HG02759 (cell line): Measurements from ENCODE around the gene SERPINB4.
"Not testable (repeated sequence)": the region's sequence is repeated elsewhere in the genome, so short reads cannot be mapped to it uniquely, and the experiment has no call there.

Source experiments
- ATAC-seq: cut with Tn5 transposase; IDR thresholded peaks from one replicate; pipeline ENCODE4 v1.9.1; 2021; ENCODE audit warnings: mild to moderate bottlenecking, moderate library complexity; ENCODE audit not compliant: unreplicated experiment

SERPINB4 gene

DNA sequence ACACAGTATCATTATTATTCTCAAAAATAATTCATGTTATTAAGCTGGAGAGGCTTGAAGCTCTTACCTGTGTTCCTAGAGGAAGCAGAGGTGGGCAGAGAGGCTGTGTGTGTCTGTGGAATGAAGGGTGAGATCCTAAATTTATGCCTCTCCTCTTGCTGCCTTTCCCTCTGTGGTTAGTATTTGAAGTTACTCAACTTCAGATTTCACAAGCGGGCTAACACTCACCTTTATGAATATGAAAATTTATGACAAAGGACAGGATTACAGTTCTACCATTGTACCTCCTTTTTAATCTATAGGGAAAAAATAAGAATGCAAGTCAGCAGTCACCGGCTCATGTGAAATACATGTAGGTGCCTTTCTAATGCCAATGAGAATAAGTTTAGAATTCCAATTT is at the start of gene SERPINB4:
Gene SERPINB4, minus strand, starts transcription at position 115 of the 400 bp plus-strand sequence. CDS start 679 bp downstream, outside the sequence.
- ATAC-seq = not testable (repeated sequence)

DNA sequence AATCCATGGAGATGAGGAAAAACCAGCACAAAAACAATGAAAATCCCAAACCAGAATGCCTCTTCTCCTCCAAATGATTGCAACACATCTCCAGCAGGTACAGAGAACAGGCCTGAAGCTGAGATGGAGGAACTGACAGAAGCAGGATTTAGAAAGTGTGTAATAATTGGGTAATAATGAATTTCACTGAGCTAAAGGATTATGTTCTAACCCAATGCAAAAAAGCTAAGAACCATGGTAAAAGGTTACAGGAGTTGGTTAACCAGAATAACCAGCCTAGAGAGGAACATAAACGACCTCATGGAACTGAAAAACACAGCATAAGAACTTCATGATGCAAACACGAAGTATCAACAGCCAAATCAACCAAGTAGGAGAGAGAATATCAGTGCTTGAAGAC is 45.0 kb upstream of the SERPINB4 start:
- ATAC-seq = no peak

DNA sequence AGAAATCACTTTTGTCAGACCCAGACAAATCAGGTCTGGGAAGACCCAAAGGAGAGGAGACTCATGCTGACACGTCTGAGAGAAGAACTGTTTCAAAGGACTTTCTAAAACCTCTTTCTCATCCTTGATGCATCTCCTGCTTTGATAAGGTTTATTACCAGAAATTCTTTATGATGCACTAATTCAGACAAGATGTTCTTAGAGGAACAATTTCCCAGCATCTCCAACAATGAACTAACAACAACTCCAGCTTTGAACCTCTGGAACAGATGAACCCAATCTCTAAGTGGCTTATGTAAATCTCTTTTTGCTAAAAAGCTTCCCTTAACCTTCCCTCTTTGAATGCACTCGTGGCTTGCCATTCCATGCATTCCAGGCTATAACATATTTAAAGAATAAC is 42.8 kb upstream of the SERPINB4 start:
- no peak for ATAC-seq

DNA sequence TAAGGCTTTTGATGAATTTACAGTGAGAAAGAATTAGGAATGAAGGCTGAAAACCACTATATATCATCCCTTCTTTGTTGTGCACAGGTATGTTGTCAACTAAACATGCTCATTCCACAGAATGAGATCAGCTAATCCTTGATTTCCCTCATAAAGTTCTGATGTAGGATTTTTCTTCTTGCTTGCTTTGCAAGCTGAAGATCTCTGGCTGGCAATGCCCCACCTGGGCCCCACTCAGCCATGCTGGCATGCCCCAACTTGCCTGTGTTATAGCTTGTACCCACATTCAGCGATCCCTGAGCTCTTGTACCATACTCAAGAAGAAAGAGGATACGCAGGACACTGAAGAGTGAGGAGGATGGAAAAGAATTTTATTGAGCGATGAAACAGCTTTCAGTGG is 40.7 kb upstream of the SERPINB4 start:
- no peak for ATAC-seq

DNA sequence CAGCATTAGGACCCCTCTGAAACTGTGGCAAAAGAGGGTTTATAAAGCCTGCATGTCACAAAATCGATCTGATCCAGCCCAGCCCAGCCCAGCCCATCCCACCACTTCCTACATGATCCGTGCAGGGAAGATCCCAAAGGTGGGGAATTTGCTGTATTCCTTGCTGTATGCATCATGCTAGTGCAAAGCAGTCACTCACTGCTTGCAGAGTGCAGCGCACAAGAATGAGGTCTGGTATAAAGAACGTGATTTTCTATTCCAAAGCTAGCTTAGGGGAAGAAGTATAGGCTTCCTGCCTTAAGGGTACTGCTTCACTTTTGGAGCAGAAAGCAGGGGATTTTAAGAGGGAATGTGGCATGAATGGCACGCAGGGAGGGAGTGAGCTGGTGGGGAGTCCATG is 39.8 kb upstream of the SERPINB4 start:
- ATAC-seq = no peak

DNA sequence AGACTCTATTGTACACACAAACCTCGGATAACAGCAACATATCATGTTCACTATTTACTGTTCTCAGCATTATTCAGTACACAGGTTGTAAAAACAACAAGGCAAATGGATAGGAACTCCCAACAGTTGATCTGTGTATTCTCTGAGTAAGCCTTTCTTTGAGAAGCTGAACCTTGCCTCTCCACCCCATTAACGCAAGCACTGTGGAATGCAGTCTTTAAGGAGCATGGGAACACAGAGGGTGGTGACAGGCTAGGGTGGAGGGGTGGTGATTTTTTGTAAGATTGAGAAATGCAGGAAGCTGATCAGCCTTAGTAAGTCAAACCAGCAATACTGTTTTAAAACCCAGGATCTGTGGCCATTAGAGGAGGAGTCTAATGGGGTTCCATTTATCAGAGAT is 39.1 kb upstream of the SERPINB4 start:
- no peak for ATAC-seq

DNA sequence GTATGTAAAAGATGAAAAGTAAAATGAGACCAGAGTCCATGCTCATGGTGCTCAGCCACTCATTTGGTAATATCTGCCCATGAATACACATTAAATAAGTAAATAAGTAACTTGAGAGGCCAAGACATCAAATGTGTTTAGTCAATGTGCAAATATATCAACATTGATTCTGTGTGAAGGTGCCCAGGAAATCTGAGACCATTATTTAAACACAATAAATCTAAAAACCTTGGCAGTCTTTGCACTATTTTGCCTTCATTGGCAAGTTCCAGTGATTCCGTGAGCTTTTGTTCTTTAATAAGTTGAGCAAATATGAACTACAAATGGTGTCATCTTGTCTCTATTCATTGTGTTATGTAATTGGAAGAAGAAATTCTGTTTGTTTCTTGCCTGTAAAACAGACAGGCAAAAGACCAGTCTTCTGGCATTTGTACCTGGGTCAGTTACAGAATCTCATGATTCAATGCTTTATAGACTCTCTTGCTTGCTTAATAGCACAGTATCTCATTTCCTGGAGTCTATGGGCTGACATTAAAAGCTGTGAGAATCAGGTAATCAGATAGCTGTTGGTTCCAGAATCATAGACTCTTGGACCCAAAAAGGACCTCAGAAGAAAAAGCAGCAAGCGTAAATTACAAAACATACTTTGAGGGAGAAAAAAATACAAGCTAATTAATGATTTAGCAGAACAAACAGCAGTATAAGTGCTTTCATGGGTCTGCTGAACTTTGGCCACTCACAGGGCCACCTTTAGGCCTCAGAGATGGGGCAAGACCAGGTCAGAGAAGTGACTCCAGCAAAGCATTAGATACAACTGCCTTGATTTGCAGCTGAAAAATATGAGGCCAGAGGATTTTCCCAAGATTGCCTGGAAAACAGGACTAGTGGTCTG is 37.6 kb upstream of the SERPINB4 start:
- no peak for ATAC-seq

DNA sequence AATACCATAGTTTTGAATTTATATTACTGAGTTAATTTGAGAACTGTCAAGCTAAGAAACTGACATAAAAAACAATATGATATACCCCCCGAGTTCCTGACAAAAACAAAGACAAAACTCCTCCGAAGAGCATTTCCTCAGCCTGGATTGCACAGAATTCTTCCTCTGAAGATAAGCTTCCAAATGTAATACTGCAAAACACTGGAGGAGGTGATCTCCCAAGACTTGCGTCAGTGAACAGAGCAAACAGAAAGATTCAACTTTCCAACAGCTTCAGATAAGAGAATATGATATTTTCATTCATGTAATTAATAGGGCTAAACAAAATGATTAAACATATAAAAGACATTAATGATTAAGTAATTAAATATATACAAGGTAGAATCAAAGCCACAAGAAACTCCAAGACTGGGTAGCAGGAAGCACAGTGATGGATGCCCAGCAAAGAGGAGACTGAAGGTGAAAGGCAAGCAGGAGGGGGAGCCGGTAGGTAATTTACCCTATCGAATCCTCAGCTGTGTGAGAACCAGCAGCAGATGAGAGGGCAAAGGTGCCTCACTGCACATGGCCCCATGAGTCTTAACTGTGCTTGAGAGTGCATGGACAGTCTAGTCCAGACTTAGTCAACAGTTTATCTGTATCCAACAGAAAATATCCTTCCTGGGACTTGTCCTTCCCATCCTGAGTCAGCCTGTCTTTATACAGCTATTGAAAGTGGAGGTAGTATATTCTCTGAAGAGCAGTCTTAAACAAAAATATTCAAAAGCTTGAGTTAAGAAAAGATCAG is 36.0 kb upstream of the SERPINB4 start:
- no peak for ATAC-seq

DNA sequence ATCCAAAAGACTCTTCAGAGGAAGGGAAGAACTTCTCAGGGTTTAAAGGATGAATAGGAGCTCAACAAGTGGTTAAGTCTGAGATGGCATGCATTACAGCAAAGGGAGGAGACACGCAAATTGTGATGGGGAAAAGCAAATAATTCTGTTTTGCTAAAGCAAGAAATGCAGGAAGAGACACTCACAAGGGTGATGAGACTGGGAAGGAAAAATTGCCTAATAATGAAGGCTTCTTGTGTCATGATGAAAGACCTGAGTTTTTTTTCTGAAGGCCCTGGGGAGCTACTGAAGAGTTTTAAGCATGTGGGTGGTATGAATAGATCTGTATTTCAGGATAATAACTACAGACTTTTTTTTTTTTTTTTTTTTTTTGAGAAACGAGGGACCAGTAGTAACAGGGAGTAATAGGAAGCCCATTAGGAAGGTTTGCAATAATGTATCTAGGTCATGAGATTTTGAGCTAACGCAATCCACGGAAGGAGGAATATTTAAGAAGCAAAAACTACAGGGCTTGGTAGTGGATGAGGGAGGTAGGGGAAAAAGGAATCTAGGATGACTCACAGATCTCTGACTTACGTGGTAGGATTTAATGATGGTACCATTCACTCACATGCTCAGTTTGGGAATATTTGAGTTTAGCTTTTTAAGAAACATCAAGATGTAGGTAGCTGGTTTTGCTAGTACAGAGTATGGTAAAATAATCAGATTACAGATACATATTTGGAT is 33.6 kb upstream of the SERPINB4 start:
- no peak for ATAC-seq

DNA sequence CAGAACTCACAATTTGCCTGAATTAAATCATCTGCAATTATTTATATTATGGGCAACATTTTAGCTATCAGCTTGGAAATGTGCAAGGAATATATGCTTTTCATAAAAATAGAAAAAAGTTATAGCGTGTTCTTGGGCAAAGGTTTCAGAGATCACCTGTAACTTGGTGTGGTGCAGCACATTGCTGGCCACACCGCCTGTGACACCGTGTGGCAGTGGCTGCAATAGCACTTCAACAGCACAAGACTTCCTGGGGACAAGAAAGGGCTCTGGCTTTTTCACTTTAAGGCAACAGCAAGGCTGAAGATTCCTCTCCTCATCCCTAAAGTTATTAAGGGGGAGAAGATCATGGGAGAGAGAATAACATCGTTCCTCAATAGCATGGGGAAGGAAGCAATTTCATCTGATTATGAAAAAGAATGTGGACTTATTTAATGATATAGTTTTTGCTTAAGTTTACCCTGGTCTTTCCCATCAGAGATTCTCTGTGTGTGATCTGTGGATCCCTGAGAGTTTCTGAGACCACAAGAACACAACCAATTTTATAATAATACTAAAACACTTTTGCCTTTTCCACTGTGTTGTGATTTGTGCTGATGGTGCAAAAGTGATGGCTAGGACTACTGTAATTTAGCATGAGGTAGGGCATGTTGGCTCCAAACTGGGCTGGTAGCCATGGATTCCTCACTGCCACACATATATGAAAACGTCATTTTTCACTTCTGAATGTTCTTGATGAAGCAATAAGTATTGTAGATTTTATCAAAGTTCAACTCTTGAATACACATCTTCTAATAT is 32.7 kb upstream of the SERPINB4 start:
- peak; percentile 89 for ATAC-seq

DNA sequence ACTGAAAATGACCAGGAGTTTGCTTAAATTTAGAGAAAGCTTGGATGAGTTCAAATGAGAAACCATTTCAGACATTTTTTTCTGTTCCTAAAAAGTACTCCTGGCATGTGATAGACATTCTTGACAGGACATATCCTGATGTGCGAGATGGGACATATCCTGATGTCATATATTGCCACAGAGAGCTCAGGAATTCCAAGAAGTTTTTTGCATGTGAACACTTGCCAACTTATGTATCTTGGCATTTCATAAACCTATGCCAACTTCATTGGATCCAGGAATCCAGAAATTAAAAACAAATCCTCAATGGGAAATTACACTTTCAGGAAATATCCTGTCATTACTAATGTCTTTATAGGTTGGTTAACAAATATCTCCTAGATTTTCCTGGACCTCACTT is 20.5 kb upstream of the SERPINB4 start:
- no peak for ATAC-seq

DNA sequence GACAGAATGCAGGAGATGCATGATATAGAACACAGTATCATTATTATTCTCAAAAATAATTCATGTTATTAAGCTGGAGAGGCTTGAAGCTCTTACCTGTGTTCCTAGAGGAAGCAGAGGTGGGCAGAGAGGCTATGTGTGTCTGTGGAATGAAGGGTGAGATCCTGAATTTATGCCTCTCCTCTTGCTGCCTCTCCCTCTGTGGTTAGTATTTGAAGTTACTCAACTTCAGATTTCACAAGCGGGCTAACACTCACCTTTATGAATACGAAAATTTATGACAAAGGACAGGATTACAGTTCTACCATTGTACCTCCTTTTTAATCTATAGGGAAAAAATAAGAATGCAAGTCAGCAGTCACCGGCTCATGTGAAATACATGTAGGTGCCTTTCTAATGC is 17.7 kb upstream of the SERPINB4 start, which contains the start of gene SERPINB3:
Gene SERPINB3, minus strand, starts transcription at position 144 of the 400 bp plus-strand sequence. CDS start 677 bp downstream, outside the sequence.
- not testable (repeated sequence) for ATAC-seq

DNA sequence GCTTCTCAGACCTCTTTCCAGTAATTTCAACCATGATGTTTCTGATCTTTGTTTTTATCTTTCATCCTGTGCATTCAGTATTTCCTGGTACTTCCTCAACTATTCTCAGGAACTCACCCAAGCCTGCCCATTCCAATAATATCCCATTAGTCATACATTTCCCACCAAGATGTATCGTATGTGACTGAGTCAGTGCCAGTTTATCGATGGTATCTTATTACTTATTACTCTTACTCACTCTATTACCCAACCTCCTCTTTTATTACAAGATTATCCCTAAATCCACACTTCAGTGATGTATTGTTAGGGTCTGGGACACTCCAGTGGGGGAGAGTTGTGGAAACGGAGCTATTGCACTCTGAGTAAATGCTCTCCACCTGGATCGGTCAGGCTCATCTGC is 14.9 kb upstream of the SERPINB4 start:
- ATAC-seq = not testable (repeated sequence)

DNA sequence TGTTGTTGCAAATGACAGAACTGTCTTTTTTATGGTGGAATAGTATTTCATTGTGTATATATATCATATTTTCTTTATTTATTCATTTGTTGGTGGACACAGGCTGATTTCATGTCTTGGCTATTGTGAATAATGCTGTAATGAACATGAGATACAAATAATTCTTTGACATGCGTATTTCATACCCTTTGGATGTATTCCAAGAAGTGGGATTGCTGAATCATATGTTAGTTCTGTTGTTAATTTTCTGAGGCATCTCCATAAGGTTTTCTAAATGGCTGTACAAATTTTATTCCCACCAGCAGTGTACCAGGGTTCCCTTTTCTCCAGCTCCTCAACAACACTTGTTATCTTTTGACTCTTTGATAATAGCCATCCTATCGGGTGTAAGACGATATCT is 6.2 kb upstream of the SERPINB4 start:
- not testable (repeated sequence) for ATAC-seq

DNA sequence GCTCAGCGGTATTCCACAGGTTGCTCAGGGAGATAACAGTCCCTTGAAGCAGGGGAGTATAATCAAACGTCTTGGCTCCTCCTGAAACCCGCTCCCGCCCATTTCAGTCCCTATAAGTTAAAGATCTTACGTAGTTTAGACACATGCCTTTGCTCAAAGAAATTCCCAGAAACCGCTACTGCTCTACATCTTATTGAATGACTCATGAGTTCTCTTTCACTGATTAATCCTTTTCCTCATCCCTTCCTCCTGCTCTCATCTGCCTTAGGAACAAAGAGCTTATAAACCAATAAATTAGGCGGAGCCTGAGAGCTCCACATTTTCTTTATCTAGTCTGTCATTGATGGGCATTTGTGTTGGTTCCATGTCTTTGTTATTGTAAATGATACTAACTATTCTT is 4.2 kb upstream of the SERPINB4 start:
- no peak for ATAC-seq

DNA sequence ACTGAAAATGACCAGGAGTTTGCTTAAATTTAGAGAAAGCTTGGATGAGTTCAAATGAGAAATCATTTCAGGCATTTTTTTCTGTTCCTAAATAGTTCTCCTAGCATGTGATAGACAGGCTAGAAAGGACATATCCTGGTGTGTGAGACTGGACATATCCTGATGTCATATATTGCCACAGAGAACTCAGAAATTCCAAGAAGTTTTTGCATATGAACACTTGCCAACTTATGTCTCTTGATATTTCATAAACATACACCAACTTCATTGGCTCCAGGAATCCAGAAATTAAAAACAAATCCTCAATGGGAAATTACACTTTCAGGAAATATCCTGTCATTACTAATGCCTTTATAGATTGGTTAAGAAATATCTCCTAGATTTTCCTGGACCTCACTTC is 2.9 kb upstream of the SERPINB4 start:
- no peak for ATAC-seq

DNA sequence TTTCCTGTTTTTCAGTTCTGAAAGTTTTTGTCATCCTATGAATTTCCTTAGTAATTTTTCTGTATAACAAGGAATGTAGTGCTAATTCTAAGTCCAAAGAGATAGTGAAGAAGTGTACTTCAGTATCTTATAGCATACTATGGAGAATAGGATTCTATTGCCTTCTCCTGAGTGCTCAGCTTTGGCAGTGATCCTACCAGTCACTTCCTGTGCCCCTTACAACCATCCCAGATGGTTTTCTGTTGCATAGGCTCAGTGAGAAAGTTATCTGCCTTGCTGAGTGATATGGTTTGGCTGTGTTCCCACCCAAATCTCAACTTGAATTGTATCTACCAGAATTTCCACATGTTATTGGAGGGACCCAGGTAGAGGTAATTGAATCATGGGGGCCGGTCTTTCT is 638 bp upstream of the SERPINB4 start:
- not testable (repeated sequence) for ATAC-seq

DNA sequence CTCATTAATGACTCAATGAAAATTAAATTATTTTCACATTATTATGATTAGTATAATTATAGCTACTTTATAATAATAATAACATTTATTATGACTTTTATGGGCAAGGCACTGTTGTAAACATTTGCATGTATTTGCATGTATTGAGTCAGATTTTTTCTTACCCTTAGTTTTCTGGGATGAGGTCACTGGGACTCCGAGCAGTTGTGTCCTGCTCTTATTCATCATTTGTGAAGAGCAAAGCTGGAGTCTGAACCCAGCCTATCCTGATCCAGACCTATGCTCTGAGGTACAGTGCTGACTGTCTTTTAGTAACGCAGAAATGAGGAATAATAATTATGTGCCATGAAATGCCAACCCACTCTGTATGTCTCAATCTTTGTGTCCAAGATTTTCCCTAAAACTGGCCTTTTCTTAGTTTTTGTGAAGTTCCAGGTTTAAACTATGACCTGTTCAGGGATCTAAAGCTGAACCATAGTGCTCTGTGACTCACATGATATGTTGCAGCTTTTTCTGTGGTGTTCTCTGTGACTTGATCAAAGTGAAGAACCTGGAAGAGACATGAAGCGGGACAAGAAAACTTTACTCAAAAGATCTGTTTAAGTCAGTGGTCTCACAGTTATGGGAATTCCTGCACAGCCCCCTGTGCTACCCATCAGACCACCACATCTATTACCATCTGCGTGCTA is 1.2 kb downstream of the SERPINB4 start:
- ATAC-seq = not testable (repeated sequence)

DNA sequence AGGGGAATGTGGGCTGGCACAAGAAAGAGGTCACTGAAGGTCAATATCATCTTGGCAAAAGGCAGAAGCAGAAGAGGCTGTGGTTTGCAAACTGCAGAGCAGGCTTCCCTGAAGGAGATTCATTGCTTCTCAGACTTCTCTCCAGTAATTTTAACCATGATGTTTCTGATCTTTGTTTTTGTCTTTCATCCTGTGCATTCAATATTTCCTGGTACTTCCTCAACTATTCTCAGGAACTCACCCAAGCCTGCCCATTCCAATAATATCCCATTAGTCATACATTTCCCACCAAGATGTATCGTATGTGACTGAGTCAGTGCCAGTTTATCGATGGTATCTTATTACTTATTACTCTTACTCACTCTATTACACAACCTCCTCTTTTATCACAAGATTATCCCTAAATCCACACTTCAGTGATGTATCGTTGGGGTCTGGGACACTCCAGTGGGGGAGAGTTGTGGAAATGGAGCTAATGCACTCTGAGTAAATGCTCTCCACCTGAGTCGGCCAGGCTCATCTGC is 2.8 kb downstream of the SERPINB4 start:
- not testable (repeated sequence) for ATAC-seq
